ENCODE measurements around the gene NOVA1.

The NOVA1 gene

DNA sequence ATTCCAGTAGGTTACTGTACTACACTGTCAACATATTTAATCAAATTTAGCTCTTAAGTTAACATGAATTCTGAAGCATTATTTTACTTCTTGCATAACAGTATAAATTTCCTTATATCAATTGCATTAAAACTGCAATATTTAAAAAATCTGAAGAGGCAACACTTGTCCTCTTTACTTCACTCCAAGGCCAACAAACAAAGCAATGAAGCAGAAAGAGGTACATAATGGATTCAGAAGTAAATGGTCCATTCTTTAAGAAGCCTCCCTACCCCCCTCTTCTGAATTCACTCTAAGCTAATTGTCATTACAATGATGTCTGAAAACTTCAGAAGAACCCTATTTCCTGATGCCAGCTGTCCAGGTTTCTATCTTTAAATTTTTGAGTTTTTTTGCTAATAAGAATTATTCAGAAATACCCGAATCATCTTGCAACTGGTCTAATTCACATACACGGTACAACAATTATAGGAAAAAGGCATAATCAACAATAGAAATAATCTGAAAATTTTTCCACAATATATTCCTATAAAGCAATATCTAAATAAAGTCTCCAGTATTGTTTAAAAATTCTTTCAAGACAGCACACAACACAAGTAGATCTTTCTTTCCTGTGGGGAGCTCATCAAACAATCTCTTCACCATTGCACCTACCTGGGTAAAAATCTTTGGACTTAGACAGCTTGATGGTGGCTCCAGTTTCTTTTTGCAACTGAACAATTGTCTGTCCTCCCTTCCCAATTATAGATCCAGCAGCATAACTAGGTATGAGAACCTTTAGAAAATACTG is 2.9 kb downstream of the NOVA1 start:
- H3K4me3 ChIP-seq, result peak overlapping the region in 1 of 7 experiments; percentile 55
- no peak overlapping the region for H3K27ac ChIP-seq

DNA sequence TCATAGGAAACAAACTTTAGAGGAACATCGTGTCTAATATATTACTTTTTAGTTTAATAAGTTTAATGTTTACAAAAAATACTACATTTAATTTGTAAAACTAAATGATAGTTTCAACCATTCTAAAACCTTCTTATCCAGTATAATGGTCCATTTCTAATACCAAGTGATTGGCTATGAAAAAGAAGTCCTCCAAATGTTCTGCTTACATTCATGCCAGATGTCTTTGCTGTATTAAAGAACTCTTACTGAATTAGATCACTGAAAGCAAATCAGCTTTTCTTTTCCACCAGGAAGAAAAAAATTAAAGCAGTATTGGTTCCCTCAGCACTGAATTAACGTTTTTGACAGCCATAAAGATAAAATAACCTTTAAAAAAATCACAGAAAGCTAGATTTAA is 3.7 kb downstream of the NOVA1 start:
- Histone ChIP-seq H3K4me3 (no peak overlapping the region), H3K27ac (no peak overlapping the region)

DNA sequence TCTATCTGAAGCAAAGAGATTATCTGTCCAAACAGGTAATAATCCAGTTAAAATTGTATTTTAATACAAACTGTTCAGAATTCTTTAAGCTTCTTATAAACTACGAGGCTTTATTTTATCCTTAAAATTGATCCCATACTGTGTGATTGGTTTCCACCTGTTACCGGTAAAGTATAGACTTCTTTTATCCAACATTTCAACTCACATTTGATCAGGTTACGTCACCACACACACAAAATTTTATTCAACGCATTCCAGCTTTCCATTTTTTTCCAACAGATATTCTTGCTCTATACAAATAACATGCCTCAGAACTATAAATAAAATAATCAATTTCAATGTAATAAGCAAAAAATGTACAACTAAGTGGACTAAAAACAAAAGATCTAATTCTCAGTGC is 4.5 kb downstream of the NOVA1 start:
- Histone ChIP-seq H3K4me3 (no peak overlapping the region), H3K27ac (no peak overlapping the region)

DNA sequence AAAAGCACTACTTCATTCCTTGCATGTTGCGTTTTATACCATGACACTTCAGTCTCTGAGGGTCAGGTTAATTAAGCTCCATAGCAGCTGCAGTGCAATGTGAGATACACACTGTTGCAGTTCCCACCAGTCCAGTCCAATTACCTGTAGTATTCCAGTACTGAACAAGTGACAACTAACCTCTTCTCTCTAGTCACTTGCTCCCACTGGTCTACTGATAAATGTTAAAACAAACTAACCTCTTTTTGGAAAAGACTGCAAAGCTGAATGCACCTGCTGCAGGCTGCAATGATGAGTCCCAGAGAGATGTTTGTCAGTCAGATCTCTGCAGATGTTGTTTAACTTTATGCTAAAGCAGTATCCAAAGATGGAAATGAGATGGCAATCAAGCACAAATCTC is 7.9 kb downstream of the NOVA1 start:
- H3K4me3 ChIP-seq, result no peak overlapping the region
- H3K27ac ChIP-seq, result no peak overlapping the region

DNA sequence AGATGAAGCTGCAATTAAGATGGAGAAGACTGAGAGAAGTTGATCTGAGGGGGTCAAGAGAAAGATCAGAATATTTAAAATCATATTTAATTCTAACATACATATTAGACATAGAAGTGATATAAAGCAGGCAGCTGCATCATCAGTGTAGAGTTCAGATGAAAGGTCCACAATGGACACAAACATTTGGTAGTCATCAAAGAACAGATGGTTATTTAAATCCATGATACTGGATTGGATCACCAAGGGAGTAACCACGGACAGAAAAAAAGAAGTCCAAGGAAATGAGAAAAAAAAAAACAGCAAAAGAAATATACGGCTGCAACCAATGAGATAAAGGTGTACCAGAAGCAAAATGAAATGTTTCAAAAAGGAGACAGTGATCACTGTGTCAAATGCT is 20.1 kb downstream of the NOVA1 start:
- Histone ChIP-seq H3K4me3 (no peak overlapping the region), H3K27ac (no peak overlapping the region)

DNA sequence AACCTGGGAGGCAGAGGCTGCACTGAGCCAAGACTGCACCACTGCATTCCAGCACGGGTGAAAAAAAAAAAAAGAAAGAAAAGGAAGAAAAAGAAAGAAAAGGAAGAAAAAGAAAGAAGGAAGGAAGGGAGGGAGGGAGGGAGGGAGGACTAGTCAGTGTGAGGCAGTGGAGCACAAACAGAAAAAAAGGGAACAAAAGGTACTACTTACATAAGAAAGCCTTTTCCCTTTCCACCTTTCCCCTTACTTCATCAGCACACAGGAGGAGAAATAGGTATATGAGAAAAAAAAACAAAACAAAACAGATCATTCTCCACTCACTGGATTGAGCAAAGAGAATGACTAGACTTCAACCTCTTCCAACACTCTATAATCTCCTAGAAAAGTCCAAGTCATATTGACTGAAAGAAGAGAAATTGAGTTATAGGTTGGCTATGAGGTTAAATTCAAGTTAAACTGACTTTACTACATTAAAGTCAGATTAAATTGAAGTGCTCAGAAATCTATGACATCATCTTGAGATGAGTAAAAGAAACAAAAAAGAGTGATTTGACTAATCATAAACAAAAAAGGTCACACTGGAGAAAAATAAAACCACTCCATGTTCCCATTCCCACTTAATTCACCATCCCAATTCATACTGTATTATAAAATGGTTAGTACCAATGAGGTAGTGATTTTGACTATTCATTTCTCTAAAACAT is 43.6 kb downstream of the NOVA1 start:
- H3K4me3 ChIP-seq, result no peak overlapping the region
- H3K27ac ChIP-seq, result no peak overlapping the region

DNA sequence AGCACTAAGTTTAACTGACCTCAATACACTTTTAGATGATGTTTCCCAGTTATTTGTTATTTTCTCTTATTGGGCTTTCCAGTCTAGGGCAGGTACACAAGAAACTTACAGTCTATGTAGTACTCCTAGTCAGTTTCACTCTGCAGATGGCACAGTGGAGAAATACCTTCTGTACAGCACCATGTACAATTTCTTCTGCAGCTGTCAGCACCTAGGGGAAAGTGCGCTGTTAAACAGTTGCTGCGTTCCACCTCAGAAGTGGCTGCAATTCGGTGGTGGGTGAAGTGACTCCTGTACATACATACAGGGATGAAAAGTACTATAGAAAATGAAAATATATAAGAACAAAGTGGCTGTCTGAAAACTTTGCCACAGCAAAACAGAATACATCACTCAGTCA is 48.3 kb downstream of the NOVA1 start:
- H3K4me3 ChIP-seq, result no peak overlapping the region

DNA sequence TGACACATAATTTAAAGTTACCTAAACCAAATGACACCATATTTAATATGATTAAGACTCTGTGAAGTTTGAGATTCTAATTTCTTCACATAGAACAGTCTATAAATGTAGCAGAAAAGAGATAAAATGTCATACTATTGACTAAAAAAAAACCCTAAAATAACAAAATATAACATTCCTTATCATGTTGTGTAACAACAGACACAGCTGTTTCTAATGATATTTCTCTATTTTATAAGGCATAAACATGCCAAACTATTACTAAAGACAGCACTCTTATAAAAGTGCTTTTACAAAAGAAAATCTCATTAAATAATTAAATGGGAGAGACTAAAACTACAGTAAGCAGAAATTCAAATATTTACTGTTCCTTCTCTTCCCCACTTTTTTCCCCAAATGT is 49.4 kb downstream of the NOVA1 start:
- Histone ChIP-seq H3K27ac (no peak overlapping the region), H3K4me3 (no peak overlapping the region)

More for the DNA sequence above, 48.3 kb downstream of the NOVA1 start:
- H3K27ac ChIP-seq, result no peak overlapping the region

DNA sequence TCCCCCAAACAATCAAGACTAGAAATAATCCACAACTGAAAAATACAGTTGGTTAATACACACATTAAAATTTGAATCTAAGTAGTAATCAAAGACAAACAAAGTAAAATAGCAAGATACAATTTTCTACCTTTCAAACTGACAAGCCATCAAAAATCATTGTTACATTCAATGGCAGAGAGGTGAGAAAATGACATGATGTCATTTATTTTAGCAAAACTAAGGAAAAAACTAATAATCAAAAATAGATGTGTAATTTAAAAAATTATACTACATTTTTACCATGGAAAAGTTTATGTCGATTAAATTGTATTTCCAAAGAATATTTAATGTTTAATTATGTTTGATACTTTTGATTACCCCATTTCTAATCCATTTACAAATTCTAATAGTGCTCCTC is 59.7 kb downstream of the NOVA1 start:
- Histone ChIP-seq H3K4me3 (no peak overlapping the region), H3K27ac (no peak overlapping the region)

DNA sequence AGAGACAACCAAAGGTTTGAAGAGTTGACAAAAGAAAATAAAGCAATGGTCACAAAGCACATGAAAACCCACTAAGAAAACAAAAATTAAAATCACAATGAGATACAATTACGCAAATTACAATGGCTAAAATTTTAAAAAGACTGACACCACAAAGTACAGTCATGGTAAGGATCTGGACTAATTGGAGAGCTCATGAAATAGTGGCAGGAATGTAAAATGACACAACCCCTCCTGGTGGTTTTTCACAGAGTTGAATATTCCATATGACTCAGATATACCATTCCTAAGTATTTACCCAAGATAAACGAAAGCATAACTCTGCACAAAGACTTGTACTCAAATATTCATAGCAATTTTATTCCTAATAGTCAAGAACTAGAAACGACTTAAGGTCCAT is 65.9 kb downstream of the NOVA1 start:
- Histone ChIP-seq H3K27ac (no peak overlapping the region), H3K4me3 (no peak overlapping the region)

DNA sequence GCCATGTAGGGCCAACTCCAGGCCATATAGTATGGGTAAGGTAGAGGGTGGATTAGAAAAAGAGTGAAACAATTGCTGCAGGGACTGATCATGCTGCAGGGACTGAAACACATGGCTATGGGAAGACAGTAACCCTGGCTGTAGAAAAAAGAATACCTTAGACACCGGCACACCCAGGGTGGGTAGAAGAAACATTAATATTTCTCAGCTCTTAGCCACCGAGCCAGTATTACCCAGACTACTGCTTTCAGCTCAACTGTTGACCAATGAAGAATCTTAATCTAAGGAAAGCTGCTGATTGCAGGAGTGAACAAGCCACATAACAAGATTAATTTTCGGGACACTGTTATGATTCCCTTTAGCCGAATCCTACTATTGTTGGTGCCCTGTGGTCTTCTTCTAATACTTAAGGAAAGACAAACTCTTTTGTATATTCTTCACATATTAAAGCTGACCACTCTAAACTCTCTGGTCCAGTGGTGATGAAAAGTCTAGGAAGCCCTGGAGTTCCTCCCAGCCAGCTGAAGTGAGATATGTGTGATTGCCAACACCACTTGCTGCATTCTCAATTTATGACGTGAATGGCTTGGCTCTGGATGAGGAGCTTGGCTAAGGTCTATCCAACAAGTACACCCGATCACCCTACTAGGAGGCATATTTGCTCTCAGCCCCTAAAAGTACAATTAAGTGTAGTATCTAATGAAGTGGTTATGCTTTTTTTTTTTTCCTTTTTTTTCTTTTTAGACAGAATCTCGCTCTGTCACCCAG is 69.2 kb downstream of the NOVA1 start:
- no peak overlapping the region for H3K4me3 ChIP-seq
- peak overlapping the region in 1 of 21 experiments; percentile 43 for H3K27ac ChIP-seq

DNA sequence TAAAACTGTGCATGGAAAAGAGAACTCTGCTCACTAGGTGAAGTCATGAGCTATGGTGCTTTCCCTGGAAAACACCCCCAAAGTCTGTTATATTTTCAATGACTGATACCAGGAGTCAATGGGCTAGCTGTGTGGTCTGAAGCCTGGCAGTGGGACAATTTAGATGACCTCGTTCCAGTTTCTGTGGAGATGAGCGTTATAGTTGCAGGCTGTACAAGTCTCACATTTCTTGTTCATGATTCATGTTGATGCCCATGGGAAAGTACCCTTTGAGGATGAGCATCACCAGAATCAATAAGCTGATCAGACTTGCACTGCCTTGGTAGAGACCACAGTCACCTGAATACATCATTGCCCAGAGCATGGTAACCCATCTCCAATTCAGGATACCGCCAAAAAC is 70.7 kb downstream of the NOVA1 start:
- no peak overlapping the region for H3K27ac ChIP-seq
- no peak overlapping the region for H3K4me3 ChIP-seq

DNA sequence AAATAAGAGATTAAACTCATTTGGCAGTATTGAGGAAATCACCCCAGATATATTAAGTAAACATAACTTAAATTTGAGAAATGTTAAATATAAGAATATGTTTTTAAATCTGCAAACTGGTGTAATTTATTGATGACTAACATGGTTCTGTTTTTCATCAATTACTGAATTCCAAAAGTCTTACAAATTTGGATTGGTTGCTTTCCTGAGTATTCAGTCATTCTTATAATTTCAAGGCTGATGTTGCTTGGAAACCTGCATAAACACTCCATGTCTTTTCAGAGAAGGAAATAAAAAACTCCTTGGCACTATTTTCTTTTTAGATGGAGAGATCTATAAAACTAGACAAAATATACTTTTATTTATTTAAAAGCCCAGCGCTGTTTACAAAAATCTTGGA is 71.7 kb downstream of the NOVA1 start:
- H3K4me3 ChIP-seq, result no peak overlapping the region
- peak overlapping the region in 1 of 21 experiments; percentile 27 for H3K27ac ChIP-seq

DNA sequence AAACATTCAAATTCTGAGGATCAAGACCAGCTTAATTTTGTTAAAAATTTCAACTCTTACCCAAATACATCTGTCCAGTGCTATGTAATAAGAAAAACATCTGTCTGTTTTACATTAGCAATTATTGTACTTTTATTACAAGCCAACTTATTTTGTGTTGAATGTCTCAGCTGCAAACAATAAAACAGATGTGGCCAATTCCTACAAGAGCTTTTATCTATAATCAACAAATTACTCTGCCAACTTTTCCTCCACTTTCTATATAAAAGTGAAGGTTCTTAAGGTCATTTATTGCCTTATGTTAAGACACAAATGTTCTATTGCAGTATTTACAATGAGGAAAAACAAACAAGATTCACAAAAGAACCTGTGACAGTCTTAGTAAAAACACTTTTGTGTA is 72.7 kb downstream of the NOVA1 start:
- Histone ChIP-seq H3K4me3 (no peak overlapping the region), H3K27ac (peak overlapping the region in 1 of 21 experiments; percentile 27)

DNA sequence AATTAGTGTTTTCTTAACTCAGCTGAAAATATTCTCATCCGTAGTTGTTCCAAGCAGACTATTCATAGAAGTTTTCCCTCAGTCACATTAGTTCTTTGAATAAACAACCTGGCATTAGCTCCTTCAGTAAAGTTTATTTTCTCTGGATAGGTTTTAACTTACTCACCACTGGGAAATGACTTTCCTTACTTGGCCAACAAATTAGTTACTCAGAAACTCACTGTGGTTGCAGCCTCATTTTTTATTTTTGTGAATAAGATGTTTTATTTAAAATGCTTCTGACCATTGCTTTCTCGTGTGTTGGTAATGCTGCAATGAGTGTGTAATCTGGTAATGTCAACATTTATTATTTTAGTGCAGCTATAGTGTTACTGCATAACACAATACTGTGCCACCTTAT is 74.9 kb downstream of the NOVA1 start:
- no peak overlapping the region for H3K4me3 ChIP-seq
- no peak overlapping the region for H3K27ac ChIP-seq

DNA sequence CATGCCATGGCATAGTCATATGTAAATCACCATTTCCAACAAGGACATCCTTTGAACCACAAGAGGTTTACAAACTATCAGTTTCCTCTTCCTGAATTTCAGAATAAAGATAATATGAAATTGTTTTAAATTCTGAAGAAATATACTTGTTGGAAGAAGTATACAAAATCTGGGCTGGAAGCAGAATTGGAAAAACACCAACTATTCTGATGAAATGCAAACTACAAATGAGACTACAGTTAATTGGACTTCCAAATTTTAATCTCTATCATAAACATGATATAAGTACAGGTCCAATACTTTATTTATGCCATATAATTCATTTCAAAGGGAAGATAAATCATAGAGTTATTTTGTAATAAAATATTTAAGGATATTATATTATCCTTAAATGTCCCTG is 80.1 kb downstream of the NOVA1 start:
- no peak overlapping the region for H3K4me3 ChIP-seq

DNA sequence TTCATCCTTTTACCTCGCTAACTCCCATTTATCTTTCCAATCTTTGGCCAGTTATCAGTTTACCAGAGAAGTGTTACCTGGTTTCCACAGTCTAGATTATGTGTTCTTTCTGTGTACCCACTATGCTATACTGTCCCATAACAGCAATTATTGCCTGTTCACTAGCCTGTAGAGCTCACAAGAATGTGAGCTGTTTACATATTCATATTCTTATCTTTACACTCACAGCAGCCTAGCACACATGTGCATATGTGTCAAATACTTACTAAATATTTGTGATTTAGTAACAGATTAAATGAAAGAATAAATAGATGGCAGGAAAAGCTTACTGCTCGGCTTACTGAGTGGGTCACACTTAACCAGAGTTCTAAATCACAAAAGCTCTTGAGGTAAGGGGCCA is 97.8 kb downstream of the NOVA1 start:
- no peak overlapping the region for H3K27ac ChIP-seq
- no peak overlapping the region for H3K4me3 ChIP-seq

More for the DNA sequence above, 80.1 kb downstream of the NOVA1 start:
- H3K27ac ChIP-seq, result no peak overlapping the region

DNA sequence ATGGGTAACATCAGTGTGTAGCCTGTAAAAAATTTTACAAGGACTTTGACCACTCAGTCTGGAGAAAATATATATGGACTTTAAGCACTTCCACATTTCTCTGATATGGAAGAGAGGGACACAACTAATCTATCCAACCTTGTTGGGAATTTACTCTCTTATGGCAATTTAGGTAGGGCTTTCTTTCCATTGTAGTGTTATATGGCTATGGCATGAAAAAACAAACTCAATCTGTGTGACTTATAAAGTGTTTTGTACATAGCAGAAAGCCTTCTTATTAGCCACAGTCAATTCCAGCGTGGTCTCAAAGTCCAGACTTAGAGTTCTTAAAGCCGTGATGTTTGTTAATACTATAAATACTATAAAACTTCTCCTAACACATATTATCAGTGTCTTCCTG is 98.3 kb downstream of the NOVA1 start:
- Histone ChIP-seq H3K4me3 (no peak overlapping the region), H3K27ac (no peak overlapping the region)

DNA sequence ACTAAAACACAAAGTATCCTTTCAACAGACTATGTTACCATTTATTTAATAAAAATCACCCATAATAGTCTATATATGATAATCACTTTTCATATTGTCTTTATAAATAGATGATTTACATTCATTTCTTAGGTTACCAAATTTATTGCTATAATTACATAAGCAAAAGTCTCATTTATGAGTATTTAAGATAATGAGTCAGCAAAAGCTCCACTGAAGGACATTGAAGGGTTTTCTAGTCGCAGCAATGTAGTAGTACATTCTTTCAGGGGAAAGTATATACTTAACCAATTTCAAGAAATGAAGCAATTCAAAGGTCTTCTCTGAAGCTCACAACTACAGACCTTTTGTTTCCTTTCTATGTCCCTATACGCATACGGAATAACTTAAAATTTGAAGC is 110.9 kb downstream of the NOVA1 start:
- no peak overlapping the region for H3K4me3 ChIP-seq
- no peak overlapping the region for H3K27ac ChIP-seq

DNA sequence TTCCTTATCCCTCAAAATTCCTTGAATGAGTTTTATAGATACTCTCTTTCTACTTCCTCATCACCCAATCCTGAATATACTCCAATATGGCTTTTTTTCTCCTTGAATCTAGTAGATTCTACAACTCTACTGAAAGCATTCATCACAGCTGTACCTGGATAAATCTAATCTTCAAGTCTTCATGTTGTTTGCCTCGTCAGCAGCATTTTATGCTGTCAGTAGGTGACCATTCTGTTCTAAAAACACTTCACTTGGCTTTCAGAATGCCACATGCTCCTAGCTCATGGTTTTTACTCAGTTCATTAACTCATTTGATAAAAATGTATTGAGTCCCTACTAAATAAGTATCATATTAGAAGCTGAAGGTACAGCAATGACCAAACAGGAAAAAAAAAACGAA is 113.3 kb downstream of the NOVA1 start:
- no peak overlapping the region for H3K4me3 ChIP-seq
- no peak overlapping the region for H3K27ac ChIP-seq

DNA sequence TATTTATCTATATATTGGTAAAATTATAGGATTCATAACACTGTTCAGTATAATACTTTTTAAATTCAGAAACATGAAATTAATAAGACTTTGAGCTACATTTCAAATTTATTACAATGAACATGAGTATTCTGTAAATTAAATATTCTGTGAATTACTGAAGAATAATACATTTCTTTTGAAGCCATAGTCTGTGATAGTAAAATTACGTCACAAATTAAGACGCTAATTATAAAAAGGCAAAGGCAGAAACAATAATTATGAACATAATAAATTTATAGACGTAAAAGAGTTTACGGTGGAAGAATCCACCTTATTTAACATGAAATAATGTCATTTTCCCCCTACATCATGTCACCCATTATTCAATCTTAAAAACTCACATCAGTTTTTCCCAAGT is 118.9 kb downstream of the NOVA1 start:
- no peak overlapping the region for H3K4me3 ChIP-seq
- no peak overlapping the region for H3K27ac ChIP-seq

All from skin epidermis (tissue), 12 donors.